Neural cell (in vitro differentiated cells): ENCODE measurements around the gene ZNF366. TPM values are rescaled to one million over a fixed set of nuclear protein-coding genes. Genes with fewer than 3 reads are reported as not detected.

ENCODE experiments used
- H2AFZ ChIP-seq: fragments of 200-600, 300-800 bp; sonication (generic), shearing (Covaris generic); 2 replicates; pipeline ENCODE4 v1.6.0; 2014; ENCODE audit warnings: low read depth, mild to moderate bottlenecking, antibody characterized with exemption, low read length, moderate library complexity
- H3F3A ChIP-seq: fragments of 200-600 bp; shearing (Covaris generic); 2 replicates; pipeline ENCODE4 v1.6.1; 2016; ENCODE audit warnings: mild to moderate bottlenecking, moderate library complexity, mixed read lengths, antibody characterized with exemption, low read length; ENCODE audit not compliant: insufficient read depth, poor library complexity, severe bottlenecking
- H3K27ac ChIP-seq: fragments of 200-600, 300-800 bp; sonication (generic), shearing (Covaris generic); 2 replicates; pipeline ENCODE4 v1.5.1; 2014; ENCODE audit warnings: mild to moderate bottlenecking, low read length, moderate library complexity
- H3K27me3 ChIP-seq: fragments of 300-800, 200-600 bp; sonication (generic), shearing (Covaris generic); 2 replicates; pipeline ENCODE4 v1.6.0; 2014; ENCODE audit warnings: mild to moderate bottlenecking, low read depth, low read length, moderate library complexity; ENCODE audit not compliant: insufficient read depth
- H3K36me3 ChIP-seq: fragments of 300-800, 200-600 bp; sonication (generic), shearing (Covaris generic); 2 replicates; pipeline ENCODE4 v1.5.1; 2014; ENCODE audit warnings: mild to moderate bottlenecking, antibody characterized with exemption, low read length, moderate library complexity; ENCODE audit not compliant: insufficient read depth
- H3K4me2 ChIP-seq: fragments of 300-800, 200-600 bp; sonication (generic), shearing (Covaris generic); 2 replicates; pipeline ENCODE4 v1.6.0; 2014; ENCODE audit warnings: mild to moderate bottlenecking, low read length
- H3K4me3 ChIP-seq: fragments of 300-800, 200-600 bp; sonication (generic), shearing (Covaris generic); 2 replicates; pipeline ENCODE4 v1.5.1; 2014; ENCODE audit warnings: mild to moderate bottlenecking, low read length, moderate library complexity
- H3K79me2 ChIP-seq: fragments of 200-600 bp; shearing (Covaris generic); replicated peaks from 2 replicates; pipeline ENCODE4 v1.6.0; 2014; ENCODE audit warnings: mild to moderate bottlenecking, low read length, moderate library complexity; ENCODE audit not compliant: insufficient read depth
- H3K9ac ChIP-seq: fragments of 300-800, 200-600 bp; sonication (generic), shearing (Covaris generic); 2 replicates; pipeline ENCODE4 v1.6.1; 2016; ENCODE audit warnings: mild to moderate bottlenecking, low read length, mixed read lengths
- H3K9me2 ChIP-seq: fragments of 200-600 bp; shearing (Covaris generic); 2 replicates; pipeline ENCODE4 v1.6.1; 2016; ENCODE audit warnings: mild to moderate bottlenecking, low read length, mixed read lengths; ENCODE audit not compliant: insufficient read depth
- H3K9me3 ChIP-seq: fragments of 200-600, 300-800 bp; sonication (generic), shearing (Covaris generic); 2 replicates; pipeline ENCODE4 v1.6.1; 2016; ENCODE audit warnings: mild to moderate bottlenecking, mixed run types, low read length, moderate library complexity, mixed read lengths
- H4K20me1 ChIP-seq: fragments of 200-600 bp; shearing (Covaris generic); 2 replicates; pipeline ENCODE4 v1.6.1; 2016; ENCODE audit warnings: mild to moderate bottlenecking, mixed run types; ENCODE audit not compliant: insufficient read depth
- CTCF ChIP-seq: fragments of 450-650 bp; IDR thresholded peaks from 2 replicates; pipeline ENCODE4 v1.5.1; 2014; ENCODE audit warnings: antibody characterized with exemption, mild to moderate bottlenecking, moderate library complexity; ENCODE audit not compliant: poor library complexity, severe bottlenecking
- EP300 ChIP-seq: fragments of 450-650 bp; conservative IDR thresholded peaks from 2 replicates; pipeline ENCODE4 v1.6.1; 2014; ENCODE audit warnings: antibody characterized with exemption, mild to moderate bottlenecking, moderate library complexity; ENCODE audit not compliant: poor library complexity, severe bottlenecking
- EZH2 ChIP-seq: fragments of 200-600, 300-800 bp; shearing (Covaris generic), sonication (generic); IDR thresholded peaks from 2 replicates; pipeline ENCODE4 v1.6.1; 2014; ENCODE audit warnings: antibody characterized with exemption, low read length, borderline replicate concordance, mild to moderate bottlenecking; ENCODE audit not compliant: insufficient read depth, poor library complexity, severe bottlenecking
- MXI1 ChIP-seq: fragments of 450-650 bp; conservative IDR thresholded peaks from 2 replicates; pipeline ENCODE4 v1.6.1; 2014; ENCODE audit warnings: antibody characterized with exemption, mild to moderate bottlenecking; ENCODE audit not compliant: poor library complexity, severe bottlenecking
- POLR2AphosphoS5 ChIP-seq: IDR thresholded peaks from 2 replicates; pipeline ENCODE4 v1.6.1; 2012
- RAD21 ChIP-seq: fragments of 450-650 bp; conservative IDR thresholded peaks from 2 replicates; pipeline ENCODE4 v1.6.1; 2014; ENCODE audit warnings: antibody characterized with exemption, mild to moderate bottlenecking, moderate library complexity
- REST ChIP-seq: IDR thresholded peaks from 2 replicates; pipeline ENCODE4 v1.6.1; 2012; ENCODE audit warnings: borderline replicate concordance
- SMC3 ChIP-seq: fragments of 450-650 bp; conservative IDR thresholded peaks from 2 replicates; pipeline ENCODE4 v1.6.1; 2014; ENCODE audit warnings: antibody characterized with exemption, mild to moderate bottlenecking, moderate library complexity; ENCODE audit not compliant: poor library complexity
- TAF1 ChIP-seq: IDR thresholded peaks from 2 replicates; pipeline ENCODE4 v1.6.1; 2012; ENCODE audit warnings: low read depth
- polyA plus RNA-seq: library from polyadenylated mRNA; depleted of rRNA; stranded (reverse); fragments of >200 nt; gene quantifications from 2 replicates; pipeline ENCODE4 v1.2.3, GENCODE V29; 2014

The ZNF366 gene
- polyA plus RNA-seq, 1 donor from 2014 or later = not detected

GRCh38 chr5:72434056-72434780 is 73.0 kb downstream of the ZNF366 start:
- H2AFZ ChIP-seq = no peak overlapping the region
- no peak overlapping the region for H3K27ac ChIP-seq

GRCh38 chr5:72433522-72433921 is 73.7 kb downstream of the ZNF366 start:
- Histone ChIP-seq H3F3A (no peaks in the 10 kb centered on the region), H3K4me2 (no peak overlapping the region), H3K9me2 (no peaks in the 10 kb centered on the region), H3K9me3 (no peaks in the 10 kb centered on the region), H3K4me3 (no peak overlapping the region), H4K20me1 (no peaks in the 10 kb centered on the region), H3K79me2 (no peaks in the 10 kb centered on the region), H3K36me3 (no peaks in the 10 kb centered on the region), H3K27me3 (no peaks in the 10 kb centered on the region), H3K9ac (no peak overlapping the region), H2AFZ (no peak overlapping the region), H3K27ac (no peak overlapping the region)
- TF ChIP-seq EZH2 (no peak), POLR2AphosphoS5 (no peak)

More at GRCh38 chr5:72434056-72434780, 73.0 kb downstream of the ZNF366 start:
- Histone ChIP-seq H3K4me3 (no peak overlapping the region), H3K27me3 (no peaks in the 10 kb centered on the region), H3F3A (no peaks in the 10 kb centered on the region), H3K9ac (no peak overlapping the region), H3K79me2 (no peaks in the 10 kb centered on the region), H3K9me3 (no peaks in the 10 kb centered on the region), H3K9me2 (no peaks in the 10 kb centered on the region), H4K20me1 (no peaks in the 10 kb centered on the region), H3K4me2 (no peak overlapping the region), H3K36me3 (no peaks in the 10 kb centered on the region)
- no peak for TF ChIP-seq RAD21

- Histone ChIP-seq H3K9me2 (no peaks in the 10 kb centered on the region), H4K20me1 (no peaks in the 10 kb centered on the region), H3K9ac (no peak overlapping the region), H3K4me2 (no peak overlapping the region), H3K27ac (no peak overlapping the region), H3K27me3 (no peaks in the 10 kb centered on the region), H3K9me3 (no peaks in the 10 kb centered on the region), H3K4me3 (no peak overlapping the region), H2AFZ (no peak overlapping the region), H3K36me3 (no peaks in the 10 kb centered on the region), H3F3A (no peaks in the 10 kb centered on the region), H3K79me2 (no peaks in the 10 kb centered on the region)
- TF ChIP-seq MXI1 (no peak), SMC3 (no peak), POLR2AphosphoS5 (no peak)
Measured at GRCh38 chr5:72428669-72429068, 78.5 kb downstream of the ZNF366 start.

GRCh38 chr5:72427488-72428437 is 79.4 kb downstream of the ZNF366 start:
- no peak overlapping the region for H2AFZ ChIP-seq

More at GRCh38 chr5:72427488-72428437, 79.4 kb downstream of the ZNF366 start:
- no peaks in the 10 kb centered on the region for H3K9me3 ChIP-seq
- TF ChIP-seq EP300 (no peak), POLR2AphosphoS5 (no peak), REST (no peak), TAF1 (no peak), RAD21 (no peak), CTCF (no peak), MXI1 (no peak)
- no peak overlapping the region for H3K4me3 ChIP-seq
- no peaks in the 10 kb centered on the region for H3K27me3 ChIP-seq
- no peak overlapping the region for H3K9ac ChIP-seq
- no peaks in the 10 kb centered on the region for H3K36me3 ChIP-seq
- no peaks in the 10 kb centered on the region for H3K79me2 ChIP-seq
- no peaks in the 10 kb centered on the region for H4K20me1 ChIP-seq
- no peak overlapping the region for H3K4me2 ChIP-seq
- no peak overlapping the region for H3K27ac ChIP-seq
- H3F3A ChIP-seq = no peaks in the 10 kb centered on the region
- no peaks in the 10 kb centered on the region for H3K9me2 ChIP-seq
